ENCODE data around the gene ANGPTL1. TPM values are rescaled to one million over a fixed set of nuclear protein-coding genes. Genes with fewer than 3 reads are reported as not detected.

The ANGPTL1 gene
- total RNA-seq, 2 experiments from 2014 or later = not detected

DNA sequence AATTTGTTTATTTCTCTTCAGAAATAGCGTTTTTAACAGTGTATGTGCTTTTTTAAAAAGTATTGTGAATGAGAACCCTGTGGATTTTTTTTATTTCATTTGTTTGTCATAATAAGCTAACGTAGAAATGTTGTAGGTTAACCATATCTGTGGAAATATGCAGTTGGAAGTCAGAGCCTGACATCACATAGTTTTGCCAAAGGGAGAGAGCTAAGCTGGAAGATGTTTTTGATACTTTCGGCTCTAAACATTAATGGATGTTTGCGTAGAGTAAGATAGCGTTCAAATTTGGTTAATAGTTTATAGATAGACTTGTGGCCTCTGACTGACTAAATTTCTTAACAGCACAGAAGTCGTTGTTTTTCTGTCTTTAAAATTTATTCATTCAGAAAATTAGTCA lies 47.4 kb upstream of the ANGPTL1 start:
- no peak overlapping the region for H3K4me3 Mint-ChIP-seq
- intact Hi-C loops (cut with DNase I, micrococcal nuclease) = no loop called here
- H3K4me1 Mint-ChIP-seq (ENCODE audit: low read depth) = no peaks in the 10 kb centered on the region
- DNase-seq (no peak), ATAC-seq (ENCODE audit: poor library complexity) (no peak)
- H3K27me3 Mint-ChIP-seq = no peaks in the 10 kb centered on the region
- TF ChIP-seq, protein P1, sequence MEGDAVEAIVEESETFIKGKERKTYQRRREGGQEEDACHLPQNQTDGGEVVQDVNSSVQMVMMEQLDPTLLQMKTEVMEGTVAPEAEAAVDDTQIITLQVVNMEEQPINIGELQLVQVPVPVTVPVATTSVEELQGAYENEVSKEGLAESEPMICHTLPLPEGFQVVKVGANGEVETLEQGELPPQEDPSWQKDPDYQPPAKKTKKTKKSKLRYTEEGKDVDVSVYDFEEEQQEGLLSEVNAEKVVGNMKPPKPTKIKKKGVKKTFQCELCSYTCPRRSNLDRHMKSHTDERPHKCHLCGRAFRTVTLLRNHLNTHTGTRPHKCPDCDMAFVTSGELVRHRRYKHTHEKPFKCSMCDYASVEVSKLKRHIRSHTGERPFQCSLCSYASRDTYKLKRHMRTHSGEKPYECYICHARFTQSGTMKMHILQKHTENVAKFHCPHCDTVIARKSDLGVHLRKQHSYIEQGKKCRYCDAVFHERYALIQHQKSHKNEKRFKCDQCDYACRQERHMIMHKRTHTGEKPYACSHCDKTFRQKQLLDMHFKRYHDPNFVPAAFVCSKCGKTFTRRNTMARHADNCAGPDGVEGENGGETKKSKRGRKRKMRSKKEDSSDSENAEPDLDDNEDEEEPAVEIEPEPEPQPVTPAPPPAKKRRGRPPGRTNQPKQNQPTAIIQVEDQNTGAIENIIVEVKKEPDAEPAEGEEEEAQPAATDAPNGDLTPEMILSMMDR (IDR thresholded peaks at IDR 0.05) = no peak
- peaks cover 0 to 3% of the 10 kb centered on the region in 2 experiments for H3K9me3 ChIP-seq (ENCODE audit: control insufficient read depth in 1 of 2, insufficient read depth in 1 of 2, low read length in 2 of 2)
- peaks cover 55% of the 10 kb centered on the region for H3K36me3 Mint-ChIP-seq (ENCODE audit: low read depth)
- no peaks in the 10 kb centered on the region for H3K27me3 ChIP-seq (ENCODE audit: control insufficient read depth in 1 of 2, insufficient read depth in 2 of 2, low read length in 2 of 2)
- H3K27ac ChIP-seq (ENCODE audit: low read depth in 1 of 2, low read length in 2 of 2) = no peak overlapping the region
- POLR2A ChIA-PET = no interaction called here
- H3K4me1 ChIP-seq (ENCODE audit: insufficient read depth, low read length) = no peaks in the 10 kb centered on the region
- peaks cover 6% of the 10 kb centered on the region for H3K9me3 Mint-ChIP-seq
- no peak overlapping the region for H3K27ac Mint-ChIP-seq
- CTCF ChIA-PET = no interaction called here
- H3K4me3 ChIP-seq (ENCODE audit: low read length) = no peak overlapping the region
- H3K36me3 ChIP-seq (ENCODE audit: insufficient read depth, low read length) = no peaks in the 10 kb centered on the region

DNA sequence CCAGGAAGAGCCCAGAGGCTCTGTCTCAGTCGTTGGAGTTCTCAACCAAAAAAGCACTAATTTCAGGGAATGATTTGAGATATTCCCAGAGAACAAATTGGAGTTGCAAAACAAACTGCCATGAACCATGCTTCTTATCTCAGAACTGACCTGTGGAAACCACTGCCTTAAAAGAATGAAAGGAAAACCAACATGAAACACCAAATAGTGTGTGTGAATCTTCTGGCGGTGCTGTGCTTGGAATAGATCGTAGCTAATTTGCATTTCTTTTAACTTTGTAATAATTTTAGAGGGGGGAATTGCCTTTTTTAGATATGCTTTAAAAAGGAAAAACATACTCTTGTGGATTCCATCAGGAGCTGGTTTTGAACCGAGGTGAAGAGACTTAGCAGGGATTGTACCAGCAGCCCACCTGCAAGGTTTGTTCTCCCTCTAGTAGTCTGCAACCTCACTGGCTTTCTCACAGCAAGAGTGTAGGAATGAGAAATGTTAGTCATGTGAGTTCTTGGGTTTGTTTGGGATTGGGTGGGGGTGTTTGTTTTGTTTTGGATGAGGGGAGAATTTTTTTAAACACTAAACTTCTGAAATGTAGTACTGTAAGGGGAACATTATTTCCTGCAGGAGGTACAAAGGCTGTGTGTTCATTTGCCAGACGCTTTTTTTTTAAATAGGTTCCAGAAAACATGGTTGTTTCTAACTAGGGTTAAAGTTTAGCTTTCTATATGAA lies 45.7 kb upstream of the ANGPTL1 start:
- Histone ChIP-seq H3K27me3 (ENCODE audit: control insufficient read depth in 1 of 2, insufficient read depth in 2 of 2, low read length in 2 of 2) (no peaks in the 10 kb centered on the region), H3K4me1 (ENCODE audit: insufficient read depth, low read length) (no peaks in the 10 kb centered on the region), H3K27ac (ENCODE audit: low read depth in 1 of 2, low read length in 2 of 2) (no peak overlapping the region), H3K36me3 (ENCODE audit: insufficient read depth, low read length) (no peaks in the 10 kb centered on the region), H3K4me3 (ENCODE audit: low read length) (no peak overlapping the region), H3K9me3 (ENCODE audit: control insufficient read depth in 1 of 2, insufficient read depth in 1 of 2, low read length in 2 of 2) (peaks cover 0 to 3% of the 10 kb centered on the region in 2 experiments)
- POLR2A ChIA-PET = no interaction called here
- H3K27me3 Mint-ChIP-seq = no peaks in the 10 kb centered on the region
- TF ChIP-seq, protein P1 (IDR thresholded peaks at IDR 0.05) = no peak
- no peak for DNase-seq
- CTCF ChIA-PET = no interaction called here
- intact Hi-C loops (cut with DNase I, micrococcal nuclease) = no loop called here
- H3K4me1 Mint-ChIP-seq (ENCODE audit: low read depth) = no peaks in the 10 kb centered on the region
- ATAC-seq (ENCODE audit: poor library complexity) = no peak
- no peaks in the 10 kb centered on the region for H3K9me3 Mint-ChIP-seq
- H3K4me3 Mint-ChIP-seq = no peak overlapping the region
- H3K36me3 Mint-ChIP-seq (ENCODE audit: low read depth) = peaks cover 56% of the 10 kb centered on the region
- H3K27ac Mint-ChIP-seq = no peak overlapping the region

DNA sequence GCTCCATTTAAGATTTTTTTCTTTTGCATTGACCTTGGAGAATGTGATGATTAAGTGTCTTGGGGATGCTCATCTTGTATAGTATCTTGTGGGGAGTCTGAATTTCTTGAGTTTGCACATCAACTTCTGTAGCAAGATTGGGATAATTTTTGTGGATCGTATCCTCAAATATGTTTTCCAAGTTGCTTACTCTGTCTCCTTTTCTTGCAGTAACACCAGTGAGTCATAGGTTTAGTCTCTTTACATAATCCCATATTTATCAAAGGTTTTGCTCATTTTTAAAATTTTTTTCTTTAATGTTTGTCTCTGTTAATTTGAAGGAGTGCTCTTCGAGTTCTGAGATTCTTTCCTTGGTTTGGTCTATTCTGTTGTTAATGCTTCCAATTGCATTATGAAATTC lies 41.7 kb upstream of the ANGPTL1 start:
- H3K27ac Mint-ChIP-seq = no peak overlapping the region
- TF ChIP-seq, protein P1 (IDR thresholded peaks at IDR 0.05) = no peak
- DNase-seq (no peak), ATAC-seq (ENCODE audit: poor library complexity) (no peak)
- H3K4me3 ChIP-seq (ENCODE audit: low read length) = no peak overlapping the region
- no peak overlapping the region for H3K27ac ChIP-seq (ENCODE audit: low read depth in 1 of 2, low read length in 2 of 2)
- H3K9me3 Mint-ChIP-seq = peaks cover 2% of the 10 kb centered on the region
- no peaks in the 10 kb centered on the region for H3K27me3 ChIP-seq (ENCODE audit: control insufficient read depth in 1 of 2, insufficient read depth in 2 of 2, low read length in 2 of 2)
- H3K4me1 Mint-ChIP-seq (ENCODE audit: low read depth) = no peaks in the 10 kb centered on the region
- H3K4me1 ChIP-seq (ENCODE audit: insufficient read depth, low read length) = no peaks in the 10 kb centered on the region
- H3K4me3 Mint-ChIP-seq = no peak overlapping the region
- peaks cover 0 to 3% of the 10 kb centered on the region in 2 experiments for H3K9me3 ChIP-seq (ENCODE audit: control insufficient read depth in 1 of 2, insufficient read depth in 1 of 2, low read length in 2 of 2)
- H3K36me3 Mint-ChIP-seq (ENCODE audit: low read depth) = peaks cover 73% of the 10 kb centered on the region
- POLR2A ChIA-PET = no interaction called here
- H3K36me3 ChIP-seq (ENCODE audit: insufficient read depth, low read length) = no peaks in the 10 kb centered on the region
- CTCF ChIA-PET = no interaction called here
- intact Hi-C loops (cut with DNase I, micrococcal nuclease) = no loop called here
- no peaks in the 10 kb centered on the region for H3K27me3 Mint-ChIP-seq
